Suppressor macrophage treated with lipopolysaccharide for 4 hours (primary cell): Measurements from ENCODE around the gene CCDC137.

Source experiments
- DNase-seq: peaks from one replicate; pipeline ENCODE4 v3.0.0-alpha.2; 2020

CCDC137 gene

GRCh38 chr17:81702934-81703746, 36.6 kb downstream of the CCDC137 start, which contains the start of gene MRPL12:
MRPL12 (plus strand) TSS chr17:81703367; CDS start chr17:81703502, 135 bp downstream.
- peak; percentile 97 for DNase-seq

GRCh38 chr17:81703747-81704654, 37.5 kb downstream of the CCDC137 start:
- DNase-seq, result no peak

GRCh38 chr17:81705518-81706231, 39.1 kb downstream of the CCDC137 start:
- no peak for DNase-seq

GRCh38 chr17:81706232-81706611, 39.7 kb downstream of the CCDC137 start:
- no peak for DNase-seq

GRCh38 chr17:81706757-81707624, 40.5 kb downstream of the CCDC137 start:
- DNase-seq, result no peak

- DNase-seq, result no peak
These were observed 41.4 kb downstream of the CCDC137 start for GRCh38 chr17:81707725-81708646.

- no peak for DNase-seq
These were observed 42.2 kb downstream of the CCDC137 start for GRCh38 chr17:81708739-81709185.

GRCh38 chr17:81710514-81711308, 44.2 kb downstream of the CCDC137 start:
- DNase-seq, result peak; percentile 36

- DNase-seq, result peak; percentile 86
These were observed 45.4 kb downstream of the CCDC137 start, which contains the start of gene SLC25A10 for GRCh38 chr17:81711814-81712467. SLC25A10 (plus strand) TSS chr17:81712284; CDS start chr17:81712427, 143 bp downstream.

- peak; percentile 23 for DNase-seq
These were observed 46.0 kb downstream of the CCDC137 start for GRCh38 chr17:81712468-81713003.

GRCh38 chr17:81713004-81713555, 46.5 kb downstream of the CCDC137 start:
- no peak for DNase-seq

- DNase-seq, result no peak
These were observed 47.2 kb downstream of the CCDC137 start for GRCh38 chr17:81713556-81714411.

- DNase-seq, result no peak
These were observed 48.0 kb downstream of the CCDC137 start for GRCh38 chr17:81714412-81715106.

GRCh38 chr17:81715107-81715871, 48.8 kb downstream of the CCDC137 start:
- no peak for DNase-seq

GRCh38 chr17:81715872-81716673, 49.5 kb downstream of the CCDC137 start:
- DNase-seq, result no peak
